ENCODE results near the gene SLC25A20.

The SLC25A20 gene

GRCh38 chr3:48897460-48898376 is 964 bp downstream of the SLC25A20 start:
- DNase-seq (ENCODE audit: low read depth in 2 of 2, low spot score in 1 of 2): no peak

- DNase-seq (ENCODE audit: low read depth in 2 of 2, low spot score in 1 of 2): no peak
Observed at GRCh38 chr3:48896936-48897335, 1.7 kb downstream of the SLC25A20 start.

DNA sequence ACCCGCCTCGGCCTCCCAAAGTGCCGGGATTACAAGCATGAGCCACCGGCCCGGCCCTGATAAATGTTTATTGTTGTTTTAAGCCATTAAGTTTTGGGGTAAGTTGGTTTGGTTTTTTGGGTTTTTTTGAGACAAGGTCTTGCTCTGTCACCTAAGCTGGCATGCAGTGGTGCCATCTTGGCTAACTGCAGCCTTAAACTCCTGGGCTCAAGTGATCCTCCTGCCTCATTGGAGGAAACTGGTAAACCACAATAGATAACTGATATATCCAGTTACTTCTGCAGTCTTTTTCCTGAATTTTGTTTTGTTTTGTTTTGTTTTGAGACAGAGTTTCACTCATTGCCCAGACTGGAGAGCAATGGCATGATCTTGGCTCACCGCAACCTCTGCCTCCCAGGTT is 4.2 kb downstream of the SLC25A20 start:
- DNase-seq (ENCODE audit: low read depth in 2 of 2, low spot score in 1 of 2): no peak

DNA sequence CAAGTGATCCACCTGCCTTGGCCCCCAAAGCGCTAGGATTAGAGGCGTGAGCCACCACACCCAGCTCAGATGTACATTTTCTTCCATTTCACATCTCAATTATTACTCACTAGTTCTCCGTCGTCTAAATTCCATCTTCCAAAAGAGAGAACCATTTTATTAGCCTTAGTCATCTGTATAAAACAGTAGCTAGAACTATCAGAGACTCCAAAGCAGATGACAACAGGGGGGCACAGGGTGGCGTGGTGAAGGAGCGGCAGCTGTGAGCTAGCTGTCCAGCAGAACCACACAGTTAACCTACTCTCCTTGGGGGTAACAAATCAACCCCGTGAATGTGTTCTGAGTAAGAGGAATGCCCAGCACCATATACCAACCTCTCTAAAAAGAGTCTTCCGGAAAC is 7.1 kb downstream of the SLC25A20 start:
- no peak for DNase-seq (ENCODE audit: low read depth in 2 of 2, low spot score in 1 of 2)

GRCh38 chr3:48885753-48886152 is 12.9 kb downstream of the SLC25A20 start:
- DNase-seq (ENCODE audit: low read depth in 2 of 2, low spot score in 1 of 2): no peak

DNA sequence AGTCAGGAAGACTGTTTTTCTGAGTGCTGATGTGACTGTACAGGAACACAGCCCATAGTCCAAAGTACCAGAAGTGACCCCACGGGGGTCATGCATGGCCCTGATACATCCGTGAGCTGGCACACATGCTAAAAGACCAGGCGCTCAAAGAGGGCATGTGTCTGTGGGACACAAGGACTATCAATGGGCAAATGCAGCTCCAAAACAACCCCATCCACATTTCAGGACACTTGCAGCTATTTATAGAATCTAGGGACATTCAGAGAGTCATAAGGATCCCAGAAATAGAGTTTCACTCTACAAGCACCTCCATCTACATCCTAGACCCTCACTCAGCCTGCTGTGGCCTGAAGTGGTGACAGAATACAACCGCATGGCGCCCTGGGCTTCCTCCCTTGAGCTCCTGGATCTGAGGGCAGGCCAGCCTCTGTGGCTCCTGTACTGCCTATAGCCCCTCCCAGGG is 17.0 kb downstream of the SLC25A20 start:
- no peak for DNase-seq (ENCODE audit: low read depth in 2 of 2, low spot score in 1 of 2)

DNA sequence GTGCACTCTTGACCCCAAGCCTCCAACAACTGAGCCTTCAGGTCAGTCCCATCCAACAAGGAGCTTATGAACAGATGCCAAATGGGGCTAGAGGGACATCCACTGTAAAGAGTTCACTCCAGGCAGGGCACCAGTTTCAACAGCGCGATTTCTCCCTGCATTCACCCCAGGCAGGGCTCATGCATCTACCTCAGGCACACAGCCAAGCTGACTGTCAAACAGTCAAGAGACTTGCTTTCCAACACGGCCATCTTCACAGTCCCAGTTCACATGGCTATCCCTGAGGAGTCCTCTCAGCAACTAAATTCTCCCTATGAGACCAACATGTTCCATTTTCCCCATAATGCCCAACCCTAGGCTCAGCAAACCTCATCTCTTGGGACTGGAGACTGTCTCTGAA is 17.7 kb downstream of the SLC25A20 start:
- no peak for DNase-seq (ENCODE audit: low read depth in 2 of 2, low spot score in 1 of 2)

DNA sequence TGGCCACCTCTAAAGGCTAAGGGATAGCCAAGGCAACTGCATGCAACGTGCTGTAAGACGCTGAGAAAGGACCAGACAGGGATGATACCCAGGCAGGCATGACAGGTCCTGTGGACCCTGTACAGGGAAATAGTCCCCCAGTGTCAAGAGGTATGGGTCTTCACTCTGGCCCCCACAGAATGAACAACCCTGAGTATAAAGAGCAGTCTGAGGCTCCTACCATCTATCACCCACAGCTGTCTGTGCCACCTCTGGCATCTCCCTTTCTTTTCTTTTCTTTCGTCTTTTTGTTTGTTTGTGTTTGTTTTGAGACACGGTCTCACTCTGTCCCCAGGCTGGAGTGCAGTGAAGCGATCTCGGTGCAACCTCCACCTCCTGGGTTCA is 18.7 kb downstream of the SLC25A20 start:
- no peak for DNase-seq (ENCODE audit: low read depth in 2 of 2, low spot score in 1 of 2)

DNA sequence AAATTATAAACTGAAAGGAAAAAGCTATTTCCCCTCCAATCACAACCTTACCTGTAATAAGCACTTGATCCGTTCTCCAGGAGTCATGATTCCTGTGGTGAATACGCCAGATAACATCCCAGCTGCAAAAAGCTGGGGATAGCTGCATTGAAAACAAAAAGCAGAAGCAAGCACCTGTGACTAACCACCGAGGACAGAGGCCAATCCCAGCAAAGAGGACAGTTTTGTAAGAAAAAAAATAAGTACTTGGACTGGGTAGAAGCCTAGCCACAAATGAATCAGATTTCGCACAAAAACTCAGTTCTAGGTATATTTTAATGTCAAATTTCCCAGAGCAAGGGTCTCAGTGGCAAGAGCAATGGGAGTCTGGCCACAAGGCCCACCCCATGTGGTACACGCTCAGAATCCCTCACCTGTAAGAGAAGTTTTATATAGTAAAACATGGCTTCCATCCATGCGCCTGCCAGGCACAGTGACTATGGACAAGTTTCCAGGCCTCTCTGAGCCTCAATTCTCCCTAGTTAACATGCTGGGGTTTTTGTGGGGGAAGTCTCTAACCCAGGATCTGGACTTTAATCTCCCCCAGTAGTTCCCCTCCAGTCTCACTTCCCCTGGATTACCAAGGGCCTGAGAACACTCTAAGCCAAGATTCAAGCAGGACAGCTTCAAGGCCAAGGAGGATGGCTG is 19.2 kb downstream of the SLC25A20 start:
- DNase-seq (ENCODE audit: low read depth in 2 of 2, low spot score in 1 of 2): no peak

GRCh38 chr3:48877671-48878070 is 21.0 kb downstream of the SLC25A20 start:
- DNase-seq (ENCODE audit: low read depth in 2 of 2, low spot score in 1 of 2): no peak

DNA sequence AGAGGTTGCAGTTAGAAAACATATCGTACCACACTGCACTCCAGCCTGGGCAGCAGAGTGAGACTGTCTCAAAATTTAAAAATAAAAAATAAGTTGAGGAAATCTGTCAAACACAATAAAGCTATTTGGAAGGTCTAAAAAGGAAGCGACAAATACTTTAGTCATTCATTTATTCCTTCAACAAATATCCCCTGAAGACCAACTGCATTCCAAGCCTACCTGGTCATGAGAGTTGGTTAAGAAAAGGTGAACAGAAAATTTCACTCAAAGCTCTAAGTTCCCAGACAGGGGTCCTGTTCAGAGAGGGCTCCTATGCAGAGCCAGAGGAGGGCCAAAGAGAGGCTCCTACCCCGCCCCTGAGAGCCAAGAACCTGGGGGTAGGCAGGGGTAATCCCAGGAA is 35.6 kb downstream of the SLC25A20 start:
- no peak for DNase-seq (ENCODE audit: low read depth in 2 of 2, low spot score in 1 of 2)

GRCh38 chr3:48859206-48859605 is 39.5 kb downstream of the SLC25A20 start:
- DNase-seq (ENCODE audit: low read depth in 2 of 2, low spot score in 1 of 2): no peak

GRCh38 chr3:48858709-48859108 is 40.0 kb downstream of the SLC25A20 start:
- DNase-seq (ENCODE audit: low read depth in 2 of 2, low spot score in 1 of 2): no peak

DNA sequence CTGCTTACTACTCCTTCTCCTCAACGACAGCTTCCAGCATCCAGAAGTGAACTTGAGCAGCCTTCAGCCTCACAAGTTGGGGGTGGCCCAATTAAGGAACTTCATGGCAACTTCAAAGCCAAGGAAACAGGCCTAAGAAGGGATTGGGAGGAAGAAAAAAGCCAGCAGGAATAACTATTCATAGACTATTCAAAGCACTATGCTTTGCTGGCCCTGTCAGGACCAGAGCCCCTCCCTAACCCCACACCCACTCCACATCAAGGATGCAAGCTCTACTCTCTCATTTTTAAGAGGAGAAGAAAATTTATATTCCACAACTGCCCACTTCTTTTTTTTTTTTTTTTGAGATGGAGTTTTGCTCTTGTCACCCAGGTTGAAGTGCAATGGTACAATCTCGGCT is 41.0 kb downstream of the SLC25A20 start:
- DNase-seq (ENCODE audit: low read depth in 2 of 2, low spot score in 1 of 2): no peak

- DNase-seq (ENCODE audit: low read depth in 2 of 2, low spot score in 1 of 2): no peak
Observed at GRCh38 chr3:48856469-48856868, 42.2 kb downstream of the SLC25A20 start.

DNA sequence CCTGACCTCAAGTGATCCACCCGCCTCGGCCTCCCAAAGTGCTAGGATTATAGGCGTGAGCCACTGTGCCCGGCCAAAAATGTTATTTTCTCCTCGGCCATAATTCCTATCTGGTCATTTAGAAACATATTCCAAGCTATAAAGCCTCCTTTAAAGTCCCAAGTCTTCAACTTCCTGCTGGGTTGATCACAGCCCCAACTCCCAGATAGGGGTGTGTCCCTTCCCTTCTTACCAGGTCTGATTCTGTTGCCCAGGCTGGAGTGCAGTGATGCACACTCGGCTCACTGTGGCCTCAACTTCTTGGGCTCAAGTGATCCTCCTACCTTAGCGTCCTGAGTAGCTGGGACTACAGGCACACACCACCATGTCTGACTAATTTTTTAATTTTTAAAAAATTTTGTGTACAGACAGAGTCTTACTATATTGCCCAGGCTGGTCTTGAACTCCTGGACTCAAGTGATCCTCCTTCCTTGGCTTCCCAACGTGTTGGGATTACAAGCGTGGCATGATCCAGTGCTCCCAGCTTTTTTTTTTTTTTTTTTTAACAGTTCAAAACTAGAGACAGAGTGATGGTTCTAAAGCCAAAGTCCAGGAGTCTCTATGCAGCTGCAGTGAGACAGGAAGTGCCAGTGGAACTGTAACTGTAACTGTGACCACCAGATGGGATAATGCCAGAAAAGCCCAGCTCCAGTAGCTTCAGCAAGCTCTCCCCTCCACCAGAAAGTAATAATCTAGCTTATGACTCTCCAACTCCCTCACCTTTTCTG is 42.8 kb downstream of the SLC25A20 start:
- DNase-seq (ENCODE audit: low read depth in 2 of 2, low spot score in 1 of 2): no peak

DNA sequence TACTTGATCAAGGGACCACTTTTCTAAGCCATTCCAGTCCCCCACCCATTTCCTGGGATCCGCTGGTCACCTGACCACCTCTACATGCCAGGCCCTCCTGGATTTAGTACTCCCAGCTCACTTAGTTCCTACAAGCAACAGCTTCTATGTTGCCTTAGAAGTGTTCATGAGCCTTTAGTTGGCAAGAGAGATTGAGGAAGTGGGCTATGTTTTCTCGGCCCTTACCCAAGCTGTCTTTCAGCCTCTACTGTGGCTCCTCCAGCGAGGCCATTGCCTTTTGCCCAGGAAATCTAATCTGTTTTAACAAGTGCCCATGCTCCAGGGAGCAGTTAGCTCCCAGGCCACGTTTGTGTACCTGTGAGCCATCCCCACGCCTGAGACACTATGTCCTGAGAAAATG is 46.5 kb downstream of the SLC25A20 start:
- no peak for DNase-seq (ENCODE audit: low read depth in 2 of 2, low spot score in 1 of 2)

GRCh38 chr3:48851407-48851806 is 47.3 kb downstream of the SLC25A20 start:
- DNase-seq (ENCODE audit: low read depth in 2 of 2, low spot score in 1 of 2): no peak

DNA sequence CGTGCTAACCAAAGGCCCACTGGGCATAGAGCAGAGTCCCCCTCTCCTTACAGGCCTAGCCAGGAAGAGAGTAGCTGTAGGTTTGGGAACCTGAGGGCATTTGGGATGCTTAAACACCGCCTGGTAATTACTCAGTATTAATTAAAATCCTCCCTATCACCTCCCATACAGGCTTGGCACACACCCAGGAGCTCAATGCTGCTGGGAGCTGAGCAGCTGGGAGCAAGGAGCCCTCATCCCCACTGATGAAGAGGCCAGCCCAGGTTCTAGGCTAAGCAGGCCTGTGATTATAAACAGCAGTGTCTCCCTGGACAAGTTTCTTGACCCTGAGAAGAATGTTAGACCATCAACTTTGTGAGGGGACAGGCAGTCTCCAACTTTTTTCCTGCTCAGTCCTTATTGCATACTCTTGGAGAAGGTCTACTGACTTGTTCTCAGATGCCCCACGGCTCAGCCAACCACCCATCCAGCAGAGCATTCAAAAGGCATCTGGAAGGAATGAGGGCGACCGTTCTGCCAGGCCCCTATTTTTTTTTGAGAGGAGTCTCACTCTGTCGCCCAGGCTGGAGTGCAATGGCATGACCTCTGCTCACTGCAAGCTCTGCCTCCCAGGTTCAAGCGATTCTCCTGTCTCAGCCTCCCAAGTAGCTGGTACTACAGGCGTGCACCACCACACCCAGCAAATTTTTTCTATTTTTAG is 49.7 kb downstream of the SLC25A20 start:
- DNase-seq (ENCODE audit: low read depth in 2 of 2, low spot score in 1 of 2): no peak

GRCh38 chr3:48847504-48848423 is 50.9 kb downstream of the SLC25A20 start, which contains the start of gene PRKAR2A:
PRKAR2A (minus strand) TSS chr3:48847874; CDS start chr3:48847596, 278 bp downstream.
- peak; percentile 42 to 71 for DNase-seq (ENCODE audit: low read depth in 2 of 2, low spot score in 1 of 2)
